WERI-Rb-1 (cell line): Measurements from ENCODE around the gene POC5.
A peak's percentile ranks its signal among the peaks of the same experiment; 100 is the strongest.

ENCODE experiments used
- DNase-seq: peaks from one replicate; pipeline ENCODE4 v3.0.0-alpha.2; 2020
- H3K27ac ChIP-seq: fragments of 250-450 bp; sonication (Bioruptor Pico); 2 replicates; pipeline ENCODE4 v1.5.1; 2020; ENCODE audit warnings: mild to moderate bottlenecking, moderate library complexity
- H3K27me3 ChIP-seq: fragments of 250-450 bp; sonication (Bioruptor Pico); 2 replicates; pipeline ENCODE4 v1.5.1; 2021; ENCODE audit warnings: mild to moderate bottlenecking, low read depth, moderate library complexity; ENCODE audit not compliant: insufficient read depth, severe bottlenecking
- H3K36me3 ChIP-seq: fragments of 250-450 bp; sonication (Bioruptor Pico); 2 replicates; pipeline ENCODE4 v1.5.1; 2020; ENCODE audit warnings: mild to moderate bottlenecking, moderate library complexity
- H3K4me3 ChIP-seq: 2 replicates; pipeline ENCODE4 v1.5.1; 2011; ENCODE audit warnings: low read depth, mild to moderate bottlenecking, control low read depth, low read length
- H3K9me3 ChIP-seq: fragments of 250-450 bp; sonication (Bioruptor Pico); 2 replicates; pipeline ENCODE4 v1.5.1; 2021; ENCODE audit warnings: mild to moderate bottlenecking, moderate library complexity; ENCODE audit not compliant: severe bottlenecking
- CTCF ChIP-seq: IDR thresholded peaks from 2 replicates; pipeline ENCODE4 v1.5.1; 2011; ENCODE audit warnings: low read depth, mild to moderate bottlenecking, control low read depth, inconsistent platforms, low read length

POC5 gene, protein sequence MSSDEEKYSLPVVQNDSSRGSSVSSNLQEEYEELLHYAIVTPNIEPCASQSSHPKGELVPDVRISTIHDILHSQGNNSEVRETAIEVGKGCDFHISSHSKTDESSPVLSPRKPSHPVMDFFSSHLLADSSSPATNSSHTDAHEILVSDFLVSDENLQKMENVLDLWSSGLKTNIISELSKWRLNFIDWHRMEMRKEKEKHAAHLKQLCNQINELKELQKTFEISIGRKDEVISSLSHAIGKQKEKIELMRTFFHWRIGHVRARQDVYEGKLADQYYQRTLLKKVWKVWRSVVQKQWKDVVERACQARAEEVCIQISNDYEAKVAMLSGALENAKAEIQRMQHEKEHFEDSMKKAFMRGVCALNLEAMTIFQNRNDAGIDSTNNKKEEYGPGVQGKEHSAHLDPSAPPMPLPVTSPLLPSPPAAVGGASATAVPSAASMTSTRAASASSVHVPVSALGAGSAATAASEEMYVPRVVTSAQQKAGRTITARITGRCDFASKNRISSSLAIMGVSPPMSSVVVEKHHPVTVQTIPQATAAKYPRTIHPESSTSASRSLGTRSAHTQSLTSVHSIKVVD

GRCh38 chr5:75717082-75717922, at the start of gene POC5:
TSS of gene POC5 (minus strand) at chr5:75717437. CDS start at chr5:75712937, 4,500 bp downstream.
- peaks cover 3% of the 10 kb centered on the region for H3K36me3 ChIP-seq
- H3K27me3 ChIP-seq = no peaks in the 10 kb centered on the region
- DNase-seq = peak; percentile 97
- H3K27ac ChIP-seq = peak within 1 kb of the TSS; percentile 85
- TF ChIP-seq CTCF = no peak
- peak within 1 kb of the TSS; percentile 55 for H3K4me3 ChIP-seq
- H3K9me3 ChIP-seq = peaks cover 2% of the 10 kb centered on the region

DNA sequence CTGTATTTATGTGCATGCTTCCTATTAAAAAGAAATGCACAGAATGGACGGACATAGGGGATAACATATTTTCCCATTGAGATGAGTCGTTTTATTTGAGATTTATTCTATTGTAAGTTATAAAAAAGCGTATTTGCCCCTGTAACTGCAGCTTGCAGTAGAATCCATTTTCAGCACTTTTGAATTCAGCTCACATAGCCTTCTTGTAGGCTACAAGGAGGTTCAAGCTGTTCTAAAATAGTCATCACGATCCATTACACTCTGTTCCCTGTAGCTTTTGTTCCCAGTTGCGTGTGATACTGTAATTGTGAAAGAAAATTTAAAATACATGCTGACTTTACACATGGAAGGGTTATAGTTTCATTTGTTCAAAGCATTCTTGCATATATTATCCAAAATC, 40.9 kb upstream of the POC5 start:
- Histone ChIP-seq H3K36me3 (no peaks in the 10 kb centered on the region), H3K27ac (no peak overlapping the region), H3K9me3 (no peaks in the 10 kb centered on the region), H3K27me3 (no peaks in the 10 kb centered on the region), H3K4me3 (no peak overlapping the region)
- no peak for DNase-seq
- no peak for TF ChIP-seq CTCF

- TF ChIP-seq CTCF = no peak
- Histone ChIP-seq H3K9me3 (no peaks in the 10 kb centered on the region), H3K27me3 (no peaks in the 10 kb centered on the region), H3K4me3 (no peak overlapping the region), H3K36me3 (no peaks in the 10 kb centered on the region), H3K27ac (no peak overlapping the region)
- no peak for DNase-seq
These were observed 39.7 kb upstream of the POC5 start for GRCh38 chr5:75756981-75757380.

DNA sequence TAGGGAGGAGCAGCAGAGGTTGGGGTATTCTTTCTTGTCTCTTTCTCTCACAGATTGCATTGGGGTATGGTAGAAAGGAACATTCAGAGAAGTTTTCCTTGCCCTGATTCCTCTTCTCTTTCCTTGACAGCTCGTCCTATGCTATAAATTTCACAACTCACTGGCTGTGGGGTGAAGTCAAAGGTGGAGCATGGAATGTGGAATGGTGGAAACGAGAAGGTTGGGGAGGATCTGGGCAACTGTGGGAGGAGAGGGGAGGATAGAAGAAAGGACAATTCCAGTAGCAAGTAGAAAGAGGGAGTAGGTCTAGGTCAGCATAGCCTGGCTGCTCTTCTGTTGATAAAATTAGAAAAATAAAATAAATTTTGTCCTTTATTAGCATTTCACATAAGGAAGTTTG, 39.0 kb upstream of the POC5 start:
- Histone ChIP-seq H3K4me3 (no peak overlapping the region), H3K9me3 (no peaks in the 10 kb centered on the region), H3K27ac (no peak overlapping the region), H3K36me3 (no peaks in the 10 kb centered on the region), H3K27me3 (no peaks in the 10 kb centered on the region)
- DNase-seq = no peak
- TF ChIP-seq CTCF = no peak

DNA sequence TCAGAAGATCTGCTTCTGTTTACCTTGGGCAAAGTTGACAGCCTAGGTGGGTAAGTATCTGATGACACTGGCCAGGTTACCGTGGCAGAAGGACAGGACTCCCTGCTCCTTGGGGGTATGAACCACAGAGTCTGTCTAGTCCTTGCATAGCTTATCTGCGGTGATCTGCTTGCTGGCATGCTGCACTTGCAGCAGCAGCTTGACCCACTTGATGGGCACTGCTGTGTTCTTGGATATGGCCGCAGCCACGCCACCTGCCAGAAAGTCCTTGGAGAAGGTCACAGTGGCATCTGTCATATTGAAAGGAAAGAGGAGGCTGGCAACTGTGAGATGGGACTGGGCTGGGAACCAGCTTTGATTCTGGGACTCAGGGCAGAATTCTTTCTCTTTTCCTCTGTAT, 35.9 kb upstream of the POC5 start:
- TF ChIP-seq CTCF = no peak
- no peak overlapping the region for H3K27ac ChIP-seq
- no peaks in the 10 kb centered on the region for H3K27me3 ChIP-seq
- DNase-seq = peak; percentile 14
- H3K4me3 ChIP-seq = no peak overlapping the region
- no peaks in the 10 kb centered on the region for H3K9me3 ChIP-seq
- H3K36me3 ChIP-seq = no peaks in the 10 kb centered on the region
